GM12891 (cell line): Measurements from ENCODE around the gene ATP1A4.

Experiments
- DNase-seq: peaks from one replicate; pipeline ENCODE4 v3.0.0; 2011; ENCODE audit warnings: low spot score; ENCODE audit not compliant: insufficient read length
- FAIRE-seq: peaks from 2 replicates; lab custom pipeline; 2011; peaks lifted over from hg19 to GRCh38; lab: Jason Lieb, UNC
- PAX5 ChIP-seq: IDR thresholded peaks from 2 replicates; pipeline ENCODE4 v1.6.1; 2011; ENCODE audit warnings: low read length, moderate library complexity, mild to moderate bottlenecking; ENCODE audit not compliant: insufficient read depth, severe bottlenecking
- POLR2A ChIP-seq: IDR thresholded peaks from 2 replicates; pipeline ENCODE4 v1.6.1; 2011; ENCODE audit warnings: low read depth, low read length, control low read depth
- POLR2AphosphoS5 ChIP-seq: IDR thresholded peaks from 2 replicates; pipeline ENCODE4 v1.6.1; 2011; ENCODE audit warnings: low read depth, low read length, control low read depth
- POU2F2 ChIP-seq: IDR thresholded peaks from 2 replicates; pipeline ENCODE4 v1.6.1; 2011; ENCODE audit warnings: low read depth, mild to moderate bottlenecking, control low read depth, low read length, moderate library complexity
- SPI1 ChIP-seq: IDR thresholded peaks from 2 replicates; pipeline ENCODE4 v1.6.1; 2011; ENCODE audit warnings: low read depth, low read length, control low read depth
- TAF1 ChIP-seq: IDR thresholded peaks from 2 replicates; pipeline ENCODE4 v1.6.1; 2011; ENCODE audit warnings: low read depth, low read length, control low read depth

ATP1A4 gene

DNA sequence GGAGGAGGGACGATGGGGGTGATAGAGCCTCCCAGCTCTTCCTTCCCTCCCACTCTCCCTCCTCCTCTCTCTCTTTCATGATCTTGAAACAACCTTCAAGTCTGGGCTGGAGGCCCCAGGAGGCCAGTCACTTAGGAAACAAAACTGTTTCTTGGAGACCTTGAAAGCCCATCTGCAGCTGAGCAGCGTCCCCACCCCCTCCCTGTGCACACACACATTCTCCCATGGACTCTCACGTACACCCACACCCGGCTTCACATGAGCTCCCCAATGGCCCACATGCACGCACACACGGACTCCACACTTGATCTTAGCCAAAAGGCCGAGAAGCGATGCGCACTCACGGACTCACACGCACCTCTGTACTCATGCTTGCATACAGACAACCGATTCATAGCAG is 39.0 kb upstream of the ATP1A4 start:
- TF ChIP-seq SPI1 (no peak), POU2F2 (no peak), POLR2A (no peak)
- no peak for DNase-seq
- peak; percentile 82 for FAIRE-seq

DNA sequence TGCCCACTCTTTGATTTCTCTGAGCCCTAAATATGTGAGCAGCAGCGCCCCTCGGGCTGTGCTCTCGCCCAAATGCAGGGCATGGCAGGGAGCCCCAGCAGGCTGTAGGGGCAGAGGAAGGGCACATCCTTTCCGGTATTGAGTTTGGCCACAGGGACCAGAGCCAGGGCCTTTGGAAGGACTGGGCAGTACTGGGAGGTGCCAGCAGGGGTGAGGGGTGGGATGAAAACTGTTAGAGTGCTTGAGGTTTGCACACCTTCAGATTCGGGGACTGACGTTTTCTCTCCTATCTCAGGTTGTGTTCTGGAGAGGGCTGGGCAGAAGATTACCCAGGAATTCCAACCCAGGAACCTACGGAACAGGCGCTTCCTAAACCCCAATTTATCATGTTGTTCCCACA is 38.0 kb upstream of the ATP1A4 start:
- no peak for TF ChIP-seq POLR2AphosphoS5
- TF ChIP-seq PAX5, result no peak
- TF ChIP-seq POLR2A, result no peak
- no peak for TF ChIP-seq SPI1
- TF ChIP-seq POU2F2, result no peak
- TF ChIP-seq TAF1, result no peak
- DNase-seq (no peak), FAIRE-seq (no peak)

DNA sequence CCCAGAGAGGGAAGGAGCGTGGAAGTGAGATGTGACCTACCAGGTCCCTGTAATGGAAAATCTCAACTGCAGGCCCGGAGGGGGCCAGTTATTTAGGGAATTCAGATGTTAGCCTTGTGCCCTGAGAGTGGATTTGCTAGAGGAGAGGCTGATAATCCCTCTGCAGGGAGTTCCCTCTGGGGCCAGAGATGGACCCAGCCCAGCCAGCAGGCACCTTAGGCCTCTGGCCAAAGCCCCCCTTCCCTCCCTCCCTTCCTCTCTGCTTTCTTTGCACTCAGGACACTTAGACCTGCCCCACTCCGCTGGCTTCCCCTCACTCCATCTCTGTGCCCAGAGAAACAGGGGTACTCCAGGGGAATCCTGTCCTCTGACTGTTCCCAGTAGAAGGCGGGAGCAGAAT is 37.3 kb upstream of the ATP1A4 start:
- no peak for FAIRE-seq
- no peak for DNase-seq
- TF ChIP-seq PAX5 (no peak), POLR2A (no peak), POU2F2 (no peak)

DNA sequence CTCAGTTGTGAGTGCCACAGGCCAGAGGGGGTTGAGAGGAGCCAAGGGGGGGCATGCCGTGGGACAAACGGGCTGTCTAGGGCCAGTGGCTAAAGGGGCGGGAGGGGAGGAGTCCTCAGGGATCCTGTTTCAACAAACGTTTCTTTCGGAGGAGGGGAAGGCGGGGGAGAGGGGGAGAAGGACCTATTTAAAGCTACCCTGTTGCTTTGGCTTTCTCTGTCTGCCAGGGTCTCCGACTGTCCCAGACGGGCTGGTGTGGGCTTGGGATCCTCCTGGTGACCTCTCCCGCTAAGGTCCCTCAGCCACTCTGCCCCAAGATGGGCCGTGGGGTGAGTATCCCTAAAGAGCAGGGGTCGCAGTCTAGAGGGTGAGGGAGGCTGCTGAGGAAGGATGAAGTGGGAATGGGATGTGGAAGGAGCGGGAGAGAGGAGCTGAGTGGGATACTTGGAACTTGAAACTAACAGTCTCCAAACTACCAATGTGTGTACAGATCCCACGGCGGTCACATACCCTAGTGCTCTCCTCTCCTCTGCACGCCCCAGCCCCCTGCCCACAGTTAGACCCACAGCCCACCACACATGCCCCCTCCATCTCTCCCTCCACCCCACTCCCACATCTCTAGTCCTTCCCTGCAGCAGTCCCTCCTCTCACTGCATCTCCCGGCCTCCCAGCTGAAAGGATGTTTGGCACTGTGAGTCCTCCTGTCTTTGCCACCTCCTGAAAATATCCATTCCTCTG is 35.7 kb upstream of the ATP1A4 start, which contains the start of gene ATP1A2:
Gene ATP1A2 (plus strand): TSS at position 215 of the 738 bp plus-strand sequence. CDS start 103 bp downstream, at position 318.
- FAIRE-seq, result no peak
- DNase-seq, result no peak

DNA sequence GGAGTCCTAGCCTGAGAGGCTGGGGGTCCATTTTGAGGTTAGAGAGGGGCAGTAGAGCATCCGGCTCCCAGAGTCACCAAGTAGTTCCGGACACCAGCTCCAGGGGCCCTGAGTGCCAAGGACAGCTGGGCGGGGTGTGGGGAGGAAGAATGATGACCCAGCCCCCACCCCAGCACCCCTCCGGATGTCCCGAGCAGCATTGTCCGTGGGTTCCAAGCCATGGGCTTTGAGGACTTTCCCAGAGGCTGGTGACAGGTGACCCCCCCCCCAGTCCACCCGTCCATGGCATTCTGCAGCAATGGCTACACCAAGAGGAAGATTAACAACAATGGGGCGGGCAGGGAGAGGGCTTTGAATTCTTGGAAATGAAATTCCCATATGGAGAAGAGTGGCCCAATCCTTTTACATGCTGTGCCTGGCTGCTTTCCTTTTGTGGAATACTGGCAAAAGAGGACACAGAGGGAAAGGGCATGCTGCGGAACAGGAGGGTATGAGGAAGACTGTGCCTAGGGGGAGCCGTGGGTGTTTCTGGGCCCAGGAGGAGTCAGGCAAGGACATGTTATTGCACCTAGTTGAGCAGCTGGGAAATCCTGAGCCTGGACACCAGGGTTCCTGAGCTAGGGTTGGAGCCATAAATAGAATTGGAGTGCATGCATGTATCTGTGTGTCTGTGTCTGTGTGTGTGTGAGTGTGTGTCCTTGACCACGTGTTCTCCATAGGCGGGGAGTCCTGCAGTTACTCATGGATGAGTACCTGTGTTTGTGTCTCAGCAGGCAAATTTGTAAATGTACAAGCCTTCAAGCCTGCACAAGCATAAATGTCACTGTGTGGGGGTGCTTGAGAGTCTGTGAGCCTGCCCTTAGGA is 34.9 kb upstream of the ATP1A4 start:
- FAIRE-seq (no peak), DNase-seq (no peak)
- TF ChIP-seq TAF1 (no peak), SPI1 (no peak), PAX5 (no peak), POLR2AphosphoS5 (no peak), POLR2A (no peak), POU2F2 (no peak)

More for the DNA sequence above, 35.7 kb upstream of the ATP1A4 start, which contains the start of gene ATP1A2:
- TF ChIP-seq PAX5 (no peak), TAF1 (no peak), SPI1 (no peak), POLR2AphosphoS5 (no peak), POLR2A (no peak), POU2F2 (no peak)

DNA sequence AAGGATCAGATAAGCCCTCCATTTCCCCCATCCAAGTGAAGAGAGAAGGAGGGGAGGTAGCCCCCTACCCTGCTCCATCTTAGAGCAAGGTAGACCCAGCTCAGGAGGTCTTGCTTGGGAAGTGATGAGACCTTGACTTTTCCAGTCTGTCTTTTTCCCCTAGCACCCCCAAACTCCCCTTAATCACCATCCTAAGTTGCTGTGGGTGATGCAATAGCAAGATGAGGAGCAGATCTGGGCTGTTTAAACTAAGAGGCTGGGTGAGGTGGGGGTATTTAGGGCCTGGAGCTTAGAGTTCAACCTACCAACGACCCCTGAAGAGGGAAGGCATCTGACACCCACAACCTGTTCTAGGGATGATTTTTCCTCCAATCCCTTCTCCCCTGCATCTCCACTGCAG is 34.1 kb upstream of the ATP1A4 start:
- no peak for FAIRE-seq
- TF ChIP-seq TAF1, result no peak
- no peak for TF ChIP-seq POLR2A
- no peak for TF ChIP-seq POLR2AphosphoS5
- no peak for TF ChIP-seq PAX5
- no peak for TF ChIP-seq SPI1
- no peak for TF ChIP-seq POU2F2
- DNase-seq, result no peak

DNA sequence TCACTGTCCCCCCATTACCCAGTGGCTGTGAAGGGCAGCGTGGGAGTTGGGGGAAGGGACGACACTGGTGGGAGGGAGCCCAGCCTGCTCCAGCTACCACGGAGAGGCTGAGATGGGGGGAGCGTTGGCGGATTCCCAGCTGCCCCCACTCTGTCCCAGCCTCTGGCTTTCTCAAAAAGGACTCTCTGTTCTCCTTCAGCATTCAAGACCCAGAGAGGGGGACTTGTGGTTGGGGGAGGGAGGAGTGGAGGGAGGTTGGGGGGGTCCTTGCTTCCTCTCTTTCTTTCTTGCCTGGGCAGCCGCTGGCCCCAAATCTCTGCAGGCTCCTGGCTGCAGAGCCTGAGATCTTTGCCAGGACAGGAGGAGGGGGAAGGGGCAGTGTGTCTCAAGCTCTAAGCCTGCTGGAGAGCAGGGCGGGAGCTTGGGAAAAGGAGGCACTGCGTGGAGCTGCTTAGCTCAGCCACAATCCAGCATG is 33.7 kb upstream of the ATP1A4 start:
- no peak for FAIRE-seq
- no peak for TF ChIP-seq POLR2AphosphoS5
- DNase-seq, result no peak

DNA sequence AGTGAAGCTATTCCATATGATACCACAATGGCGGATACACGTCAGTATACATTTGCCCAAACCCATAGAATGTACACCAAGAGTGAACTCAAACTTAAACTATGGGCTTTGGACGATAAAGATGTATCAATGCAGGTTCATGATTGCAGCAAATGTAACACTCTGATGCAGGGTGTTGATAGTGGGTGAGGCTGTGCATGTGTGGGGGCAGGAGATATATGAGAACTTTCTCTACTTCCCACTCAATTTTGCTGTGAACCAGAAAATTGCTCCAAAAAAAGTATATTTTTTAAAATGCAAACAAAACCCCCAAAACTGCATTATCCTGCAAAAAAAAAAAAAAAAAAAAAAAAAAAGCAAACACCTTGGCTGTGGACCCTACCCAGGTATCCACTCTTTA is 32.5 kb upstream of the ATP1A4 start:
- DNase-seq (no peak), FAIRE-seq (no peak)
- TF ChIP-seq POU2F2 (no peak), TAF1 (no peak), POLR2A (no peak), POLR2AphosphoS5 (no peak), PAX5 (no peak)

DNA sequence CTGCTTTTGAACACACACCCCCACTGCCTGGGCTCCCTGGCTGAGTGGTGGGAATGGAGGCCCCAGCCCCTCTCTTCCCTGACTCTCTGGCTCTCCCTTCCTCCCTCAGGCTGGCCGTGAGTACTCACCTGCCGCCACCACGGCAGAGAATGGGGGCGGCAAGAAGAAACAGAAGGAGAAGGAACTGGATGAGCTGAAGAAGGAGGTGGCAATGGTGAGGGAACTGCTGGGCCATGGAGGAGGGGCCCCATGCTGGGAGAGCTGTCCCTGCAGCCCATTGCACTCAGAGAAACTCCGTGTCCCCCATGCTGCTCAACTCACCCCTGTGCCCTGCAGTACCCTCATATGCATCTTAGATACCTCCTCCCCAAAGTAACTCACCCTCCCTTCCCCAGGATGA is 30.6 kb upstream of the ATP1A4 start:
- FAIRE-seq, result no peak

DNA sequence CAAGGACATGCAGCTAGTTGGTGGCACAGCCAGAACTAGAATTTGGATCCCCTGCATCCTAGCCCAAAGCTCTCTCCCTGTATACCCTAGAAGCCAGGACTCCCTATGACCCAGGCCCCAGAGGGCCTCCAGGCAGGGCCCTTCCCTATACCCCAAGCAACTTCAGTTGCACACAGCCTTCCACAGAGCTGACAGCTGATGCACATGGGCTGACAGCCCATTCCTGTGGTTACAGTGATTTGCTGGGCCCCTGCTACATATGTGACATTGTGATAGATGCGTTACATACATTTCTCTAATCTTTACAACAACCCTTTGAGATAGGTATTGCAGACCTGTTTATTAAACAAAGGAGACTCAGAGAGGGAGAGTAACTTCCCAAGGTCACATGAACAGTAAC is 30.0 kb upstream of the ATP1A4 start:
- DNase-seq (no peak), FAIRE-seq (no peak)
- TF ChIP-seq POU2F2 (no peak), SPI1 (no peak), PAX5 (no peak), POLR2A (no peak), POLR2AphosphoS5 (no peak), TAF1 (no peak)

More for the DNA sequence above, 30.6 kb upstream of the ATP1A4 start:
- no peak for DNase-seq
- TF ChIP-seq SPI1 (no peak), POU2F2 (no peak), POLR2A (no peak), PAX5 (no peak), TAF1 (no peak), POLR2AphosphoS5 (no peak)

DNA sequence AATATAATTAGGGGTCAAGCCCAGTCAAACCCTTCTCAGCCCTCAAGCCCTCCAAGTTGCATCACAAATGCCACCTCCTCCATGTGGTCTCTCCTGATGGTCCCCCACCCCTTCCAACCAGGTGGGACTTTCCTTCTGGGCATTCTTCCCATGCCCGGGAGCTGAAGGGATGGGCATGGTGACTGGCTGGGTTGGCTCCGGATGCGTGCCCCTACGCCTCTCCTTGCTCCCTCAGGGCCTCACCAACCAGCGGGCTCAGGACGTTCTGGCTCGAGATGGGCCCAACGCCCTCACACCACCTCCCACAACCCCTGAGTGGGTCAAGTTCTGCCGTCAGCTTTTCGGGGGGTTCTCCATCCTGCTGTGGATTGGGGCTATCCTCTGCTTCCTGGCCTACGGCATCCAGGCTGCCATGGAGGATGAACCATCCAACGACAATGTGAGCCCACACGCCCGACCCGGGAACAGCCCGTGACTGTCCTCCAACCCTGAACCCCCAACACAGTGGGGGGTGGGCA is 28.4 kb upstream of the ATP1A4 start:
- TF ChIP-seq POLR2A, result no peak
- FAIRE-seq (no peak), DNase-seq (no peak)
